RPMI7951 (cell line): Measurements from ENCODE around the gene CYBA. TPM values are rescaled to one million over a fixed set of nuclear protein-coding genes. Genes with fewer than 3 reads are reported as not detected.
A peak's percentile ranks its signal among the peaks of the same experiment; 100 is the strongest.
"Not testable (repeated sequence)": the region's sequence is repeated elsewhere in the genome, so short reads cannot be mapped to it uniquely, and the experiment has no call there.

Experiments used
- DNase-seq: peaks from one replicate; pipeline ENCODE4 v3.0.0-alpha.2; 2012; ENCODE audit warnings: low read depth
- total RNA-seq: library from RNA; depleted of rRNA; stranded (reverse); fragments of >200 nt; shearing (Covaris generic); gene quantifications from 2 replicates; pipeline ENCODE4 v1.2.3, GENCODE V29; 2014

The CYBA gene
- total RNA-seq, 1 experiment from 2014 or later = 30.9 TPM

GRCh38 chr16:88686439-88687253, 35.8 kb upstream of the CYBA start, which contains the start of gene SNAI3:
TSS of gene SNAI3 (minus strand) at chr16:88686507. CDS start at chr16:88686406, 101 bp downstream.
- peak; percentile 45 for DNase-seq

- DNase-seq = no peak
Observed at GRCh38 chr16:88686062-88686438, 35.2 kb upstream of the CYBA start.

GRCh38 chr16:88685156-88686061, 34.6 kb upstream of the CYBA start:
- peak; percentile 12 for DNase-seq

- DNase-seq = no peak
Observed at GRCh38 chr16:88684569-88685155, 33.8 kb upstream of the CYBA start.

- DNase-seq = no peak
Observed at GRCh38 chr16:88681709-88682451, 31.0 kb upstream of the CYBA start.

GRCh38 chr16:88681084-88681680, 30.3 kb upstream of the CYBA start:
- DNase-seq = no peak

GRCh38 chr16:88680554-88681083, 29.8 kb upstream of the CYBA start:
- no peak for DNase-seq

- no peak for DNase-seq
Observed at GRCh38 chr16:88678224-88678979, 27.5 kb upstream of the CYBA start.

GRCh38 chr16:88677721-88678120, 26.9 kb upstream of the CYBA start:
- DNase-seq = no peak

- DNase-seq = no peak
Observed at GRCh38 chr16:88676502-88677242, 25.8 kb upstream of the CYBA start.

- no peak for DNase-seq
Observed at GRCh38 chr16:88673716-88674379, 23.0 kb upstream of the CYBA start.

- no peak for DNase-seq
Observed at GRCh38 chr16:88672776-88673175, 21.9 kb upstream of the CYBA start.

- DNase-seq = no peak
Observed at GRCh38 chr16:88671806-88672205, 21.0 kb upstream of the CYBA start.

- DNase-seq = no peak
Observed at GRCh38 chr16:88669980-88670379, 19.1 kb upstream of the CYBA start.

- not testable (repeated sequence) for DNase-seq
Observed at GRCh38 chr16:88669493-88669892, 18.6 kb upstream of the CYBA start.

- no peak for DNase-seq
Observed at GRCh38 chr16:88667461-88667860, 16.6 kb upstream of the CYBA start.

- DNase-seq = no peak
Observed at GRCh38 chr16:88665570-88665969, 14.7 kb upstream of the CYBA start.

- no peak for DNase-seq
Observed at GRCh38 chr16:88665148-88665547, 14.3 kb upstream of the CYBA start.
